Endodermal cell (in vitro differentiated cells): ENCODE data around the gene VANGL2. TPM values are rescaled to one million over a fixed set of nuclear protein-coding genes. Genes with fewer than 3 reads are reported as not detected.

Experiments used
- DNase-seq: peaks from one replicate; pipeline ENCODE4 v3.0.0-alpha.2; 2017
- H3K27ac ChIP-seq: 2 replicates; pipeline ENCODE4 v1.5.1; 2013; ENCODE audit warnings: mild to moderate bottlenecking, low read depth, low read length, moderate library complexity
- H3K27me3 ChIP-seq: 2 replicates; pipeline ENCODE4 v1.6.1; 2013; ENCODE audit warnings: mild to moderate bottlenecking, low read length, moderate library complexity; ENCODE audit not compliant: insufficient read depth, control insufficient read depth, poor library complexity, severe bottlenecking
- H3K36me3 ChIP-seq: 2 replicates; pipeline ENCODE4 v1.7.0; 2013; ENCODE audit warnings: mild to moderate bottlenecking, low read length, moderate library complexity; ENCODE audit not compliant: control insufficient read depth, insufficient read depth
- H3K4me1 ChIP-seq: one replicate; pipeline ENCODE4 v1.7.0; 2013; ENCODE audit warnings: low read length; ENCODE audit not compliant: control insufficient read depth, insufficient read depth
- H3K4me3 ChIP-seq: 2 replicates; pipeline ENCODE4 v1.5.1; 2013; ENCODE audit warnings: mild to moderate bottlenecking, low read length, moderate library complexity
- H3K9ac ChIP-seq: 2 replicates; pipeline ENCODE4 v1.6.1; 2013; ENCODE audit warnings: mild to moderate bottlenecking, low read length, moderate library complexity; ENCODE audit not compliant: poor library complexity, severe bottlenecking; ENCODE audit errors: extremely low read depth
- H3K9me3 ChIP-seq: 2 replicates; pipeline ENCODE4 v1.6.1; 2013; ENCODE audit warnings: mild to moderate bottlenecking, low read length, moderate library complexity; ENCODE audit not compliant: control insufficient read depth
- H3K27ac Mint-ChIP-seq: 2 replicates; pipeline ENCODE4 v1.8.0; 2020; ENCODE audit warnings: mixed read lengths
- H3K27me3 Mint-ChIP-seq: 2 replicates; pipeline ENCODE4 v1.8.0; 2021; ENCODE audit warnings: mild to moderate bottlenecking, mixed read lengths; ENCODE audit not compliant: insufficient read depth
- H3K36me3 Mint-ChIP-seq: 2 replicates; pipeline ENCODE4 v1.8.0; 2020; ENCODE audit warnings: low read depth, mixed read lengths
- H3K4me1 Mint-ChIP-seq: 2 replicates; pipeline ENCODE4 v1.8.0; 2020; ENCODE audit warnings: mixed read lengths
- H3K4me3 Mint-ChIP-seq: 2 replicates; pipeline ENCODE4 v1.8.0; 2020; ENCODE audit warnings: mild to moderate bottlenecking, moderate library complexity, mixed read lengths
- H3K9me3 Mint-ChIP-seq: 2 replicates; pipeline ENCODE4 v1.8.0; 2020; ENCODE audit warnings: mild to moderate bottlenecking, mixed read lengths
- WGBS, 2 experiments: methylation state at CpG; one replicate each; pipeline versions ENCODE4 v1.1.5 to v1.1.7; 2013; ENCODE audit warnings: missing lambda C conversion rate in 2 of 2, mixed read lengths in 1 of 2; ENCODE audit not compliant: insufficient coverage in 1 of 2, insufficient read length in 1 of 2; 5-methylcytosine and 5-hydroxymethylcytosine counted together
- total RNA-seq, 2 donors: library from RNA; stranded (reverse); fragmentation: NEBNext Ultra II Directional in 1 of 2; extraction: Animal tissue kit (Norgen Biotek cat#: 25700) in 1 of 2; gene quantifications; 2 replicates in 1 of 2; 3 replicates in 1 of 2; pipeline ENCODE4 v1.2.1, GENCODE V29; 2021
- TF ChIP-seq, protein P1 (sequence below): fragments of 200-600 bp; sonication (generic); conservative IDR thresholded peaks from 2 replicates; pipeline ENCODE4 v1.5.0; 2021; ENCODE audit warnings: antibody characterized with exemption, mild to moderate bottlenecking

Gene VANGL2
- total RNA-seq, 2 donors from 2014 or later: 62.5 to 67.5 TPM

DNA sequence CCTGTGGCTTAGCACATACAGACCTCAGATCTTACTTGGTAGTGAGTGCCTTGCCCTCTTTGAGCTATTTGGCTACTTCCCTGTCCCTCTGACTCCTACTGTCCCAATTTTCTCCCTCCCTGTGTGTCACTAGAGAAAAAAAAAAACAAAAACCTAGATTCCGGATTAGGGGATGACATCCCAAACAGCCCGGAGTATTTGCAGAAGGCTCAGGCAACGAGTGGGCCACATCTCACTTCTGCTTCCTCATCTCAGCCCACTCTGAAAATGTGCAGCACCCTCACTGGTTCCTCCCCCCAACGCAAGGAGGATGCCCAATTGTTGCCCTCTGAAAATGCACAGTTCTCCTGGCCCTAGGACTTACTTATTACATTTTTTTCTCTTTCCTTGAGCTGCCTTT, 28.6 kb upstream of the VANGL2 start:
- Histone ChIP-seq H3K27me3 (no peaks in the 10 kb centered on the region), H3K27ac (no peak overlapping the region), H3K4me1 (peaks cover 10% of the 10 kb centered on the region), H3K9me3 (no peaks in the 10 kb centered on the region), H3K4me3 (no peak overlapping the region), H3K9ac (no peak overlapping the region), H3K36me3 (no peaks in the 10 kb centered on the region)
- Mint-ChIP-seq H3K9me3 (no peaks in the 10 kb centered on the region), H3K36me3 (no peaks in the 10 kb centered on the region), H3K27ac (no peak overlapping the region), H3K4me3 (no peak overlapping the region), H3K4me1 (peaks cover 21% of the 10 kb centered on the region), H3K27me3 (no peaks in the 10 kb centered on the region)
- TF ChIP-seq, protein P1, sequence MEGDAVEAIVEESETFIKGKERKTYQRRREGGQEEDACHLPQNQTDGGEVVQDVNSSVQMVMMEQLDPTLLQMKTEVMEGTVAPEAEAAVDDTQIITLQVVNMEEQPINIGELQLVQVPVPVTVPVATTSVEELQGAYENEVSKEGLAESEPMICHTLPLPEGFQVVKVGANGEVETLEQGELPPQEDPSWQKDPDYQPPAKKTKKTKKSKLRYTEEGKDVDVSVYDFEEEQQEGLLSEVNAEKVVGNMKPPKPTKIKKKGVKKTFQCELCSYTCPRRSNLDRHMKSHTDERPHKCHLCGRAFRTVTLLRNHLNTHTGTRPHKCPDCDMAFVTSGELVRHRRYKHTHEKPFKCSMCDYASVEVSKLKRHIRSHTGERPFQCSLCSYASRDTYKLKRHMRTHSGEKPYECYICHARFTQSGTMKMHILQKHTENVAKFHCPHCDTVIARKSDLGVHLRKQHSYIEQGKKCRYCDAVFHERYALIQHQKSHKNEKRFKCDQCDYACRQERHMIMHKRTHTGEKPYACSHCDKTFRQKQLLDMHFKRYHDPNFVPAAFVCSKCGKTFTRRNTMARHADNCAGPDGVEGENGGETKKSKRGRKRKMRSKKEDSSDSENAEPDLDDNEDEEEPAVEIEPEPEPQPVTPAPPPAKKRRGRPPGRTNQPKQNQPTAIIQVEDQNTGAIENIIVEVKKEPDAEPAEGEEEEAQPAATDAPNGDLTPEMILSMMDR: no peak
- DNase-seq: no peak
- 89 to 100% methylated on average over 1 to 4 of the region's 4 CpGs for WGBS, 2 experiments

DNA sequence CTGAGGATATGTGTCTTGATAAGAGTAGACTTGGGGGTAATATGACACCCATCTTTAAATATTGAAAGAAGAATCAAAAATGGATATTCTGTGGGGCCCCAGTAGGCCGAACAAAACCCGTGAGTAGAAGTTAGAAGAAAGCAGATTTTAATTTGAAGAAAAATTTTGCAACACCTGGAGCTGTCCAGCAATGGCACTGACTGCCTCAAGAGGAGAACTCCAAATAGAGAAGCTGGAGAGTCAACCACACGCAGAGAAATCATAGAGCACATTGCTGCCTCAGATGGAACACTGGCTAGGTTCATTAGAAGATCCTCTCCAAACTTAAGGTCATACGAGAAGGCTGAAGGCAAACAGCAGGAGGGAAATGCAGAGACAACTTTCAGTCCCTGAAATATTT, 26.7 kb upstream of the VANGL2 start:
- H3K4me3 Mint-ChIP-seq: no peak overlapping the region
- Histone ChIP-seq H3K27ac (no peak overlapping the region), H3K4me1 (peaks cover 10% of the 10 kb centered on the region), H3K9ac (no peak overlapping the region), H3K36me3 (no peaks in the 10 kb centered on the region), H3K27me3 (no peaks in the 10 kb centered on the region), H3K9me3 (no peaks in the 10 kb centered on the region), H3K4me3 (no peak overlapping the region)
- no peaks in the 10 kb centered on the region for H3K27me3 Mint-ChIP-seq
- no peak overlapping the region for H3K27ac Mint-ChIP-seq
- TF ChIP-seq, protein P1: no peak
- no peaks in the 10 kb centered on the region for H3K9me3 Mint-ChIP-seq
- no peaks in the 10 kb centered on the region for H3K36me3 Mint-ChIP-seq
- WGBS, 2 experiments: 87 to 100% methylated on average over 4 of the region's 4 CpGs
- peaks cover 23% of the 10 kb centered on the region for H3K4me1 Mint-ChIP-seq
- DNase-seq: no peak

DNA sequence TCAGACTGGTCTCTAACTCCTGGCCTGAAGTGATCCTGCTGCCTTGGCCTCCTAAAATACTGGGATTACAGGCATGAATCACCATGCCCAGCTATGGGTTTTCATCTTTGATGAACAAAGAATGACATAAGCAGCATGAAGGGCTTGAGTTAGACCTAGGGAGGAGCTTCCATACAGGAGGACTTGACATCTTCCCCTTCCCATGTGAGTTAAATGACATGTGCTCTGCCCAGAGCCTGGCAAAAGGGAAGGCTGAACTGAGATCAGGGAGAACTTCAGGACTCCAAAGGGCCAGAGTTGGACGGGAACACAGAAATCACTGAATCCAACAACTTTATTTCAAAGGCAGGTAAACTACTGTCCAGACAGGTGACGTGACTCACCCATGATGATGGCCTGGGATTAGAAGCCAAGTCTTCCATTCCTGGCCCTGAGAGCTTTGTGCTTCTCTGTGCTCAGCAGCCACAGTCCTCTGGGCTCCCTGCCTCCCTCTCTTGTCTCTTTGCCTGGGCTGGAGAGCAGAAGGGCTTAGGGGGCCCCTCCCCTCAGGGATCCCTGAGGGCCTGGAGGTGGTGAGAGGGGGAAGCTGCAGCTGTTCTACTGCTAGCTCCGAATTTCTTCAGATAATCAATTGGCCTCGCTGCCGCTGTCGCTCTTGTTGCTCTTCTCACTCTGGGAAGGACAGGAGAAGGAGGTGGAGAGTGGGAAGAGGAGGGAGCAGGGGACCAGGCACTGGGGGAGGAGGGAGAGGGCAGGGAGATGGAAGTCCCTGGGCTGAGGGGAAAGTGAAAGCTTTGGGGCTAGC, 25.9 kb upstream of the VANGL2 start:
- H3K9me3 Mint-ChIP-seq: no peaks in the 10 kb centered on the region
- WGBS, 2 experiments: 38 to 100% methylated on average over 1 to 6 of the region's 6 CpGs
- peak overlapping the region; percentile 85 for H3K27ac ChIP-seq
- no peaks in the 10 kb centered on the region for H3K27me3 Mint-ChIP-seq
- H3K4me1 ChIP-seq: peaks cover 10% of the 10 kb centered on the region
- H3K4me3 Mint-ChIP-seq: no peak overlapping the region
- peak; percentile 78 for DNase-seq
- peaks cover 23% of the 10 kb centered on the region for H3K4me1 Mint-ChIP-seq
- no peak overlapping the region for H3K27ac Mint-ChIP-seq
- H3K27me3 ChIP-seq: no peaks in the 10 kb centered on the region
- H3K36me3 Mint-ChIP-seq: no peaks in the 10 kb centered on the region
- no peaks in the 10 kb centered on the region for H3K9me3 ChIP-seq
- TF ChIP-seq, protein P1: no peak
- no peaks in the 10 kb centered on the region for H3K36me3 ChIP-seq
- no peak overlapping the region for H3K4me3 ChIP-seq
- H3K9ac ChIP-seq: no peak overlapping the region
